ENCODE results near the gene GRIN2A. TPM values are rescaled to one million over a fixed set of nuclear protein-coding genes. Genes with fewer than 3 reads are reported as not detected.

Gene GRIN2A
- total and polyA plus RNA-seq, 2 of the 8 experiments (the other 6 are each of a cell fraction or from before 2014, with no cell fraction given) = 0.18 to 1.8 TPM

- H3K27me3 ChIP-seq (replicated peaks in 1 of 4; ENCODE audit: control insufficient read depth in 3 of 4, extremely low read depth in 1 of 4, insufficient read depth in 3 of 4, low read length in 3 of 4) = no peaks in the 10 kb centered on the region
- H3K56ac ChIP-seq (replicated peaks; ENCODE audit: insufficient read length, low read depth, low read length) = no peak overlapping the region
- H3K18ac ChIP-seq (ENCODE audit: extremely low read depth, low read length) = no peak overlapping the region
- no peaks in the 10 kb centered on the region for H3K79me1 ChIP-seq (ENCODE audit: low read depth, low read length)
- no peak overlapping the region for H2BK20ac ChIP-seq (ENCODE audit: low read length)
- POLR2A ChIA-PET (ENCODE audit: partially characterized antibody) = no interaction called here
- no peak overlapping the region for H3K4me2 ChIP-seq (ENCODE audit: insufficient read depth in 1 of 2, low read depth in 2 of 2, low read length in 2 of 2)
- H3K9me3 ChIP-seq (ENCODE audit: insufficient read depth in 2 of 2, low read depth in 1 of 2, low read length in 1 of 2) = no peaks in the 10 kb centered on the region
- no peak overlapping the region for H2BK15ac ChIP-seq (ENCODE audit: low read length)
- H3K27ac ChIP-seq (ENCODE audit: low read depth, low read length) = no peak overlapping the region
- no peak for DNase-seq (ENCODE audit: low read depth in 1 of 2, low spot score in 2 of 2)
- CTCF ChIA-PET (ENCODE audit: partially characterized antibody) = interaction anchor here (1.5 kb wide), 3 partner anchors 11 to 21 kb away, joined by 4 to 5 read pairs (median 4); no protein-coding TSS in a partner anchor
- H3K4ac ChIP-seq (replicated peaks; ENCODE audit: insufficient read length, low read depth, low read length) = no peak overlapping the region
- H4K5ac ChIP-seq (ENCODE audit: insufficient read length, low read depth, low read length) = no peak overlapping the region
- H3K9ac ChIP-seq (replicated peaks in 1 of 4; ENCODE audit: extremely low read depth in 1 of 4, low read depth in 3 of 4, low read length in 3 of 4) = no peak overlapping the region
- no peak overlapping the region for H2BK120ac ChIP-seq (replicated peaks; ENCODE audit: low read depth, low read length)
- no peak overlapping the region for H4K91ac ChIP-seq (replicated peaks; ENCODE audit: insufficient read length, low read length)
- no peaks in the 10 kb centered on the region for H3K79me2 ChIP-seq (ENCODE audit: control insufficient read depth in 1 of 2, insufficient read depth in 2 of 2, low read length in 2 of 2)
- no peak overlapping the region for H2BK12ac ChIP-seq (ENCODE audit: low read depth, low read length)
- no peak overlapping the region for H3K14ac ChIP-seq (ENCODE audit: insufficient read length)
- no peak overlapping the region for H2AFZ ChIP-seq (ENCODE audit: low read length)
- FAIRE-seq = no peak
- H3K4me3 ChIP-seq (ENCODE audit: extremely low read depth in 1 of 4, insufficient read depth in 2 of 4, low read depth in 3 of 4, low read length in 4 of 4) = no peak overlapping the region
- H2AK5ac ChIP-seq (ENCODE audit: low read depth, low read length) = no peak overlapping the region
- no peak overlapping the region for H4K8ac ChIP-seq (ENCODE audit: extremely low read depth, insufficient read depth, low read length)
- H3K4me1 ChIP-seq (replicated peaks in 1 of 4; ENCODE audit: control insufficient read depth in 3 of 4, insufficient read depth in 4 of 4, low read length in 3 of 4) = no peaks in the 10 kb centered on the region
- no peak overlapping the region for H2BK5ac ChIP-seq (ENCODE audit: low read depth, low read length)
- no peaks in the 10 kb centered on the region; the same call in 1 of the 2 replicates for H3K23me2 ChIP-seq (ENCODE audit: low read depth, low read length)
- H4K20me1 ChIP-seq (replicated peaks in 1 of 2; ENCODE audit: control insufficient read depth in 1 of 2, insufficient read depth in 2 of 2, low read length in 2 of 2) = no peaks in the 10 kb centered on the region
- H3K23ac ChIP-seq (ENCODE audit: insufficient read length) = no peak overlapping the region
- TF ChIP-seq SP2 (IDR thresholded peaks at IDR 0.05; ENCODE audit: low read length) (no peak), SP1 (IDR thresholded peaks at IDR 0.05; ENCODE audit: low read depth, low read length) (no peak), RXRA (IDR thresholded peaks at IDR 0.05; ENCODE audit: insufficient read depth, low read depth, low read length) (no peak), JUND (IDR thresholded peaks at IDR 0.05; ENCODE audit: low read length) (no peak), KDM5A (IDR thresholded peaks at IDR 0.05; ENCODE audit: low read length) (no peak), NANOG (IDR thresholded peaks at IDR 0.05; ENCODE audit: insufficient read depth, low read depth, low read length, poor library complexity, severe bottlenecking) (no peak), KDM1A (IDR thresholded peaks at IDR 0.05; ENCODE audit: borderline replicate concordance, low read length) (no peak), GABPA (IDR thresholded peaks at IDR 0.05; ENCODE audit: borderline replicate concordance, insufficient read depth, low read length) (no peak), TAF7 (optimal IDR thresholded peaks at IDR 0.05; ENCODE audit: borderline replicate concordance, low read depth, low read length) (no peak), ATF3 (IDR thresholded peaks at IDR 0.05; ENCODE audit: insufficient read depth, low read depth, low read length) (no peak), ATF2 (IDR thresholded peaks at IDR 0.05; ENCODE audit: low read length) (no peak), RNF2 (IDR thresholded peaks at IDR 0.05; ENCODE audit: borderline replicate concordance, low read depth, low read length, missing control alignments, poor library complexity, severe bottlenecking) (no peak)
- H3K36me3 ChIP-seq (ENCODE audit: control insufficient read depth in 2 of 4, insufficient read depth in 4 of 4, low read length in 3 of 4) = no peaks in the 10 kb centered on the region
These were observed 252.9 kb downstream of the GRIN2A start for GRCh38 chr16:9929313-9929712.
